GM12891 (cell line): ENCODE results near the gene RAET1E.

Experiments
- POLR2A ChIP-seq: IDR thresholded peaks from 2 replicates; pipeline ENCODE4 v1.6.1; 2011; ENCODE audit warnings: low read depth, low read length, control low read depth
- TAF1 ChIP-seq: IDR thresholded peaks from 2 replicates; pipeline ENCODE4 v1.6.1; 2011; ENCODE audit warnings: low read depth, low read length, control low read depth

DNA sequence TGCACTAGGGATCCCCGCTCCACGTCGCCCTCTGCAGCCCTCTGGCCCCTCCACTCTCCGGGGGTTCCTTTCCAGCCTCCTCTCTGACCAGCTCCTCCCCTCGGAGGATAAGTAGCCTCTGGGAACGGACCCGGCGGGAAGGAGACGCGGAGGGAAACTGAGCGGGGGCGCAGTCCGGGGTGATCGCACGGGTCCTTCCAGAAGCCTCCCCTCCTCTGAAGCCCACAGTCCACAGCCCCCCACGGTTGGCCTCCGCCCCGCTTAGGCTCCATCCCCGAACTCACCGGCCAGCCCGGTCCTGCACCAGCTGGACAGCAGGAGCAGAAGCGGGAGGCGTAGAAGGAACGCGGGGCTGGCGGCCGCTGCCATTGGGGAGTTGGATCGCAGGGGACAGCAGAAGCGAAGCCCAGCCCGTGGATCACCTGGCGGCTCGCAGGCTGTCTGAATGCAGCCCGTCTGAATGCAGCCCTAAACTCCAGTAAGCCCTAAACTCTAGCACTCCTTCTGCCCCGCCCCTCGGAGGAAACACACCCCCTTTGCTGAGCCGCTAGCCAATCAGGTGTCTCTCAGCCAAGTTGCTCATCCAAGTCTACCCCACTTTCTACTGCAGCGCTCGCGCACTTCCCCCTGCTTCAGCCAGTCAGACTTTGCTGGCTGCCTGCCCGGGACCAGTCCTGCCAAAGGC, 24.9 kb upstream of the RAET1E start, which contains the start of gene RAET1G:
- TF ChIP-seq POLR2A = no peak
- TF ChIP-seq TAF1 = no peak
